Aorta (tissue), 5 donors: Measurements from ENCODE around the gene KDM2A. TPM values are rescaled to one million over a fixed set of nuclear protein-coding genes. Genes with fewer than 3 reads are reported as not detected.

Experiments
- ATAC-seq: fragments of 200-7000 bp; cut with Tn5 transposase; one replicate; pipeline ENCODE4 v1.9.1; 2022; ENCODE audit warnings: moderate library complexity; ENCODE audit not compliant: low FRiP score
- DNase-seq, 2 donors: peaks; one replicate each; pipeline ENCODE4 v3.0.0-alpha.2; 2020
- H3K27ac ChIP-seq, 2 donors: one replicate each; pipeline ENCODE4 v1.5.1; 2013; ENCODE audit warnings: low read length in 2 of 2, mild to moderate bottlenecking in 2 of 2, moderate library complexity in 2 of 2, control low read depth in 1 of 2, inconsistent platforms in 1 of 2, low read depth in 1 of 2
- H3K27me3 ChIP-seq, 2 donors: one replicate each; pipeline ENCODE4 v1.6.1; 2013; ENCODE audit warnings: control low read depth in 1 of 2, low read length in 1 of 2, mild to moderate bottlenecking in 1 of 2, moderate library complexity in 1 of 2; ENCODE audit not compliant: insufficient read depth in 2 of 2, control insufficient read depth in 1 of 2
- H3K36me3 ChIP-seq, 2 donors: one replicate each; pipeline ENCODE4 v1.6.1; 2013; ENCODE audit warnings: control low read depth in 1 of 2, low read length in 1 of 2, mild to moderate bottlenecking in 1 of 2; ENCODE audit not compliant: insufficient read depth in 2 of 2, control insufficient read depth in 1 of 2
- H3K4me1 ChIP-seq, 2 donors: one replicate each; pipeline ENCODE4 v1.6.1; 2013; ENCODE audit warnings: low read length in 2 of 2, control low read depth in 1 of 2, mild to moderate bottlenecking in 1 of 2, moderate library complexity in 1 of 2; ENCODE audit not compliant: insufficient read depth in 2 of 2, control insufficient read depth in 1 of 2
- H3K4me3 ChIP-seq, 2 donors: one replicate each; pipeline ENCODE4 v1.5.1; 2013; ENCODE audit warnings: low read length in 2 of 2, control low read depth in 1 of 2, mild to moderate bottlenecking in 1 of 2
- H3K9me3 ChIP-seq: one replicate; pipeline ENCODE4 v1.6.1; 2013; ENCODE audit warnings: mild to moderate bottlenecking, low read length; ENCODE audit not compliant: control insufficient read depth
- WGBS, 2 donors: extraction: QIAGEN DNeasy Blood & Tissue Kit; methylation state at CpG; one replicate each; pipeline ENCODE4 v1.1.7; 2013; 5-methylcytosine and 5-hydroxymethylcytosine counted together
- intact Hi-C, 2 donors: fragments of 100-400 bp; cut with DNase I; formaldehyde crosslinking; loops; one replicate each; pipeline versions ENCODE4 v1.14.2 to v1.15.0; 2022
- polyA plus RNA-seq, 2 donors: library from polyadenylated mRNA; stranded (reverse); fragments of 200-250 nt; gene quantifications; one replicate each; pipeline ENCODE4 v1.2.3, GENCODE V29; 2013
- total RNA-seq, 2 donors: library from RNA; stranded (reverse); fragmentation: NEBNext Ultra II Directional; extraction: Animal tissue kit (Norgen Biotek cat#: 25700); gene quantifications; one replicate each; pipeline ENCODE4 v1.2.1, GENCODE V29; 2021
- donor health status: healthy with polysubstance abuse.
- donor health status: Bipolar disorder and iron deficiency.
- donor health status: DM: no; HTN: no; CAD: no.
- donor health status: DM: no; HTN: no; CAD: no.
- donor health status: DM: yes; HTN: yes; CAD: no.

KDM2A gene
- total and polyA plus RNA-seq, 4 donors = 11.5 to 106 (median 45.3) TPM

GRCh38 chr11:67113231-67113721 lies 5.8 kb upstream of the KDM2A start:
- Histone ChIP-seq H3K27me3 (no peaks in the 10 kb centered on the region), H3K4me3 (no peak overlapping the region), H3K4me1 (peaks cover 0 to 4% of the 10 kb centered on the region in 2 donors), H3K9me3 (no peaks in the 10 kb centered on the region), H3K36me3 (no peaks in the 10 kb centered on the region), H3K27ac (no peak overlapping the region)
- ATAC-seq (no peak), DNase-seq (peak in 1 of 2 donors; percentile 37)
- intact Hi-C loops = no loop called here
- 94 to 97% methylated on average over 5 of the region's 5 CpGs for WGBS, 2 donors

- H3K27me3 ChIP-seq = no peaks in the 10 kb centered on the region
- H3K4me1 ChIP-seq = peaks cover 0 to 4% of the 10 kb centered on the region in 2 donors
- no peak overlapping the region for H3K4me3 ChIP-seq
- no peaks in the 10 kb centered on the region for H3K36me3 ChIP-seq
- ATAC-seq (no peak), DNase-seq (peak in 1 of 2 donors; percentile 35)
- H3K27ac ChIP-seq = no peak overlapping the region
- no peaks in the 10 kb centered on the region for H3K9me3 ChIP-seq
- intact Hi-C loops = no loop called here
- 86 to 88% methylated on average over 10 of the region's 10 CpGs for WGBS, 2 donors
These were observed 4.7 kb upstream of the KDM2A start for GRCh38 chr11:67114275-67114896.

GRCh38 chr11:67116758-67117105 lies 2.3 kb upstream of the KDM2A start:
- Histone ChIP-seq H3K9me3 (no peaks in the 10 kb centered on the region), H3K4me3 (no peak overlapping the region), H3K36me3 (no peaks in the 10 kb centered on the region), H3K4me1 (no peaks in the 10 kb centered on the region), H3K27me3 (no peaks in the 10 kb centered on the region), H3K27ac (no peak overlapping the region)
- DNase-seq (no peak), ATAC-seq (no peak)
- 74 to 83% methylated on average over 3 of the region's 3 CpGs for WGBS, 2 donors
- intact Hi-C loops = no loop called here

- H3K4me3 ChIP-seq = no peak overlapping the region
- H3K27ac ChIP-seq = peak overlapping the region in 1 of 2 donors; percentile 20
- no peaks in the 10 kb centered on the region for H3K4me1 ChIP-seq
- no peaks in the 10 kb centered on the region for H3K9me3 ChIP-seq
- DNase-seq (no peak), ATAC-seq (no peak)
- 91% methylated on average over 7 of the region's 7 CpGs for WGBS, 2 donors
- H3K27me3 ChIP-seq = no peaks in the 10 kb centered on the region
- intact Hi-C loops = no loop called here
- no peaks in the 10 kb centered on the region for H3K36me3 ChIP-seq
These were observed 1.9 kb upstream of the KDM2A start for GRCh38 chr11:67117176-67117575.

- intact Hi-C loops = no loop called here
- Histone ChIP-seq H3K4me3 (peak overlapping the region; percentile 8 to 75), H3K27me3 (no peaks in the 10 kb centered on the region), H3K36me3 (no peaks in the 10 kb centered on the region), H3K4me1 (no peaks in the 10 kb centered on the region), H3K27ac (peak overlapping the region in 1 of 2 donors; percentile 20), H3K9me3 (no peaks in the 10 kb centered on the region)
- peak in 1 of 2 donors; percentile 79 for DNase-seq
- 19 to 22% methylated on average over 47 to 65 of the region's 65 CpGs for WGBS, 2 donors
- no peak for ATAC-seq
These were observed 1.3 kb upstream of the KDM2A start for GRCh38 chr11:67117672-67118180.

GRCh38 chr11:67118181-67118766 lies 789 bp upstream of the KDM2A start:
- H3K27ac ChIP-seq = peak overlapping the region; percentile 73 to 95
- DNase-seq (peak; percentile 65 to 84), ATAC-seq (peak; percentile 31)
- intact Hi-C loops = no loop called here
- no peaks in the 10 kb centered on the region for H3K36me3 ChIP-seq
- no peaks in the 10 kb centered on the region for H3K9me3 ChIP-seq
- H3K4me1 ChIP-seq = no peaks in the 10 kb centered on the region
- 2 to 4% methylated on average over 38 to 59 of the region's 59 CpGs for WGBS, 2 donors
- peak overlapping the region; percentile 8 to 75 for H3K4me3 ChIP-seq
- H3K27me3 ChIP-seq = no peaks in the 10 kb centered on the region

GRCh38 chr11:67119585-67120391 lies 725 bp downstream of the KDM2A start:
- Histone ChIP-seq H3K27me3 (no peaks in the 10 kb centered on the region), H3K4me3 (peak overlapping the region; percentile 84 to 93), H3K27ac (peak overlapping the region; percentile 66 to 72), H3K9me3 (no peaks in the 10 kb centered on the region), H3K4me1 (no peaks in the 10 kb centered on the region), H3K36me3 (no peaks in the 10 kb centered on the region)
- ATAC-seq = peak; percentile 2
- WGBS, 2 donors = 0 to 1% methylated on average over 51 to 61 of the region's 61 CpGs
- intact Hi-C loops = loop anchor here in 1 of 2 donors (10.0 kb wide), 1 partner anchor 115 kb away; no protein-coding TSS in a partner anchor
- DNase-seq = peak in 1 of 2 donors; percentile 78

GRCh38 chr11:67120456-67120855 lies 1.4 kb downstream of the KDM2A start:
- ATAC-seq = no peak
- no peak for DNase-seq
- no peaks in the 10 kb centered on the region for H3K4me1 ChIP-seq
- 0 to 1% methylated on average over 12 of the region's 12 CpGs for WGBS, 2 donors
- H3K4me3 ChIP-seq = peak overlapping the region; percentile 84 to 93
- no peaks in the 10 kb centered on the region for H3K27me3 ChIP-seq
- no peaks in the 10 kb centered on the region for H3K36me3 ChIP-seq
- intact Hi-C loops = loop anchor here in 1 of 2 donors (10.0 kb wide), 1 partner anchor 114 kb away; no protein-coding TSS in a partner anchor
- H3K9me3 ChIP-seq = no peaks in the 10 kb centered on the region
- no peak overlapping the region for H3K27ac ChIP-seq
